Measurements from ENCODE around the gene GAREM2.
A peak's percentile ranks its signal among the peaks of the same experiment; 100 is the strongest.

The GAREM2 gene

GRCh38 chr2:26202981-26203490 lies 30.1 kb downstream of the GAREM2 start:
- no peak overlapping the region for H3K9ac ChIP-seq (ENCODE audit: low read length)
- no peak overlapping the region for H2BK5ac ChIP-seq (ENCODE audit: low read depth, low read length, poor library complexity)
- no peak overlapping the region for H4K91ac ChIP-seq (ENCODE audit: low read depth, low read length)
- H3K4me1 ChIP-seq (ENCODE audit: control insufficient read depth in 1 of 2, insufficient read depth in 2 of 2, low read length in 2 of 2), result no peaks in the 10 kb centered on the region
- H3K9me3 ChIP-seq (ENCODE audit: insufficient read depth, low read depth, low read length), result no peaks in the 10 kb centered on the region
- H3K27ac ChIP-seq (ENCODE audit: low read depth, low read length), result no peak overlapping the region
- H3K79me1 ChIP-seq (ENCODE audit: low read length), result no peaks in the 10 kb centered on the region
- WGBS (ENCODE audit: extremely low coverage, insufficient coverage, insufficient read length), result no CpG with 5 or more reads among the region's 1 CpG
- H3K27me3 ChIP-seq (ENCODE audit: insufficient read depth, low read length), result no peaks in the 10 kb centered on the region
- H3K14ac ChIP-seq (ENCODE audit: low read length), result no peak overlapping the region
- no peak overlapping the region for H3K4me3 ChIP-seq (ENCODE audit: low read depth, low read length)
- no peak overlapping the region for H2AK5ac ChIP-seq (ENCODE audit: low read length)
- no peak overlapping the region for H4K8ac ChIP-seq (ENCODE audit: low read depth, low read length)
- H3K4ac ChIP-seq (ENCODE audit: low read depth, low read length), result no peak overlapping the region
- no peak overlapping the region for H4K12ac ChIP-seq (ENCODE audit: low read depth, low read length)
- H2BK120ac ChIP-seq (ENCODE audit: insufficient read depth, low read length, poor library complexity), result no peak overlapping the region
- no peaks in the 10 kb centered on the region for H3K79me2 ChIP-seq (ENCODE audit: control insufficient read depth, insufficient read depth, low read length, poor library complexity)
- peaks cover 14 to 32% of the 10 kb centered on the region in 2 experiments for H3K36me3 ChIP-seq (ENCODE audit: control insufficient read depth in 1 of 2, insufficient read depth in 2 of 2, low read length in 2 of 2)
- no peak overlapping the region for H3K18ac ChIP-seq (ENCODE audit: low read length)
- H3K4me2 ChIP-seq (ENCODE audit: low read length), result no peak overlapping the region
- DNase-seq, result no peak
- H2AFZ ChIP-seq (ENCODE audit: insufficient read depth, low read length, poor library complexity), result no peak overlapping the region
- H3K23ac ChIP-seq (ENCODE audit: low read length), result no peak overlapping the region
- no peak overlapping the region for H2BK12ac ChIP-seq (ENCODE audit: low read length)

- H3K9me3 ChIP-seq (ENCODE audit: insufficient read depth, low read depth, low read length), result no peaks in the 10 kb centered on the region
- H3K36me3 ChIP-seq (ENCODE audit: control insufficient read depth in 1 of 2, insufficient read depth in 2 of 2, low read length in 2 of 2), result peaks cover 14 to 33% of the 10 kb centered on the region in 2 experiments
- H3K4me1 ChIP-seq (ENCODE audit: control insufficient read depth in 1 of 2, insufficient read depth in 2 of 2, low read length in 2 of 2), result no peaks in the 10 kb centered on the region
- H4K8ac ChIP-seq (ENCODE audit: low read depth, low read length), result no peak overlapping the region
- no CpG with 5 or more reads among the region's 7 CpGs for WGBS (ENCODE audit: extremely low coverage, insufficient coverage, insufficient read length)
- DNase-seq, result no peak
- H2BK5ac ChIP-seq (ENCODE audit: low read depth, low read length, poor library complexity), result no peak overlapping the region
- H2AFZ ChIP-seq (ENCODE audit: insufficient read depth, low read length, poor library complexity), result no peak overlapping the region
- H2BK12ac ChIP-seq (ENCODE audit: low read length), result no peak overlapping the region
- no peaks in the 10 kb centered on the region for H3K79me2 ChIP-seq (ENCODE audit: control insufficient read depth, insufficient read depth, low read length, poor library complexity)
- H3K27me3 ChIP-seq (ENCODE audit: insufficient read depth, low read length), result no peaks in the 10 kb centered on the region
- no peak overlapping the region for H3K14ac ChIP-seq (ENCODE audit: low read length)
- no peak overlapping the region for H2AK5ac ChIP-seq (ENCODE audit: low read length)
- no peak overlapping the region for H3K4me2 ChIP-seq (ENCODE audit: low read length)
- no peak overlapping the region for H4K91ac ChIP-seq (ENCODE audit: low read depth, low read length)
- no peaks in the 10 kb centered on the region for H3K79me1 ChIP-seq (ENCODE audit: low read length)
- no peak overlapping the region for H3K23ac ChIP-seq (ENCODE audit: low read length)
- no peak overlapping the region for H3K4ac ChIP-seq (ENCODE audit: low read depth, low read length)
- H3K27ac ChIP-seq (ENCODE audit: low read depth, low read length), result no peak overlapping the region
- H3K9ac ChIP-seq (ENCODE audit: low read length), result peak overlapping the region; percentile 80
- no peak overlapping the region for H4K12ac ChIP-seq (ENCODE audit: low read depth, low read length)
- no peak overlapping the region for H3K18ac ChIP-seq (ENCODE audit: low read length)
- no peak overlapping the region for H2BK120ac ChIP-seq (ENCODE audit: insufficient read depth, low read length, poor library complexity)
- H3K4me3 ChIP-seq (ENCODE audit: low read depth, low read length), result no peak overlapping the region
These were observed 31.0 kb downstream of the GAREM2 start for GRCh38 chr2:26203906-26204305.

GRCh38 chr2:26212011-26212410 lies 39.1 kb downstream of the GAREM2 start:
- Histone ChIP-seq H3K4me2 (ENCODE audit: low read length) (no peak overlapping the region), H3K79me2 (ENCODE audit: control insufficient read depth, insufficient read depth, low read length, poor library complexity) (no peaks in the 10 kb centered on the region), H3K18ac (ENCODE audit: low read length) (no peak overlapping the region), H4K8ac (ENCODE audit: low read depth, low read length) (no peak overlapping the region), H3K9ac (ENCODE audit: low read length) (no peak overlapping the region), H3K4me1 (ENCODE audit: control insufficient read depth in 1 of 2, insufficient read depth in 2 of 2, low read length in 2 of 2) (no peaks in the 10 kb centered on the region), H3K4me3 (ENCODE audit: low read depth, low read length) (no peak overlapping the region), H4K12ac (ENCODE audit: low read depth, low read length) (no peak overlapping the region), H3K9me3 (ENCODE audit: insufficient read depth, low read depth, low read length) (no peaks in the 10 kb centered on the region), H3K14ac (ENCODE audit: low read length) (no peak overlapping the region), H2BK120ac (ENCODE audit: insufficient read depth, low read length, poor library complexity) (no peak overlapping the region), H2BK12ac (ENCODE audit: low read length) (no peak overlapping the region), H2AFZ (ENCODE audit: insufficient read depth, low read length, poor library complexity) (no peak overlapping the region), H2AK5ac (ENCODE audit: low read length) (no peak overlapping the region), H2BK5ac (ENCODE audit: low read depth, low read length, poor library complexity) (no peak overlapping the region), H3K36me3 (ENCODE audit: control insufficient read depth in 1 of 2, insufficient read depth in 2 of 2, low read length in 2 of 2) (peaks cover 10 to 26% of the 10 kb centered on the region in 2 experiments), H3K27ac (ENCODE audit: low read depth, low read length) (no peak overlapping the region), H3K4ac (ENCODE audit: low read depth, low read length) (no peak overlapping the region), H3K79me1 (ENCODE audit: low read length) (no peaks in the 10 kb centered on the region), H3K27me3 (ENCODE audit: insufficient read depth, low read length) (no peaks in the 10 kb centered on the region), H3K23ac (ENCODE audit: low read length) (no peak overlapping the region), H4K91ac (ENCODE audit: low read depth, low read length) (no peak overlapping the region)
- DNase-seq, result no peak
- no CpG with 5 or more reads among the region's 5 CpGs for WGBS (ENCODE audit: extremely low coverage, insufficient coverage, insufficient read length)

GRCh38 chr2:26214759-26215158 lies 41.9 kb downstream of the GAREM2 start:
- no peak overlapping the region for H3K4me3 ChIP-seq (ENCODE audit: low read depth, low read length)
- no peak overlapping the region for H3K4me2 ChIP-seq (ENCODE audit: low read length)
- no peak overlapping the region for H2AFZ ChIP-seq (ENCODE audit: insufficient read depth, low read length, poor library complexity)
- H4K91ac ChIP-seq (ENCODE audit: low read depth, low read length), result no peak overlapping the region
- no peaks in the 10 kb centered on the region for H3K79me2 ChIP-seq (ENCODE audit: control insufficient read depth, insufficient read depth, low read length, poor library complexity)
- H3K4me1 ChIP-seq (ENCODE audit: control insufficient read depth in 1 of 2, insufficient read depth in 2 of 2, low read length in 2 of 2), result no peaks in the 10 kb centered on the region
- H2BK5ac ChIP-seq (ENCODE audit: low read depth, low read length, poor library complexity), result no peak overlapping the region
- no peak overlapping the region for H4K12ac ChIP-seq (ENCODE audit: low read depth, low read length)
- H2AK5ac ChIP-seq (ENCODE audit: low read length), result no peak overlapping the region
- H3K79me1 ChIP-seq (ENCODE audit: low read length), result no peaks in the 10 kb centered on the region
- DNase-seq, result no peak
- H3K36me3 ChIP-seq (ENCODE audit: control insufficient read depth in 1 of 2, insufficient read depth in 2 of 2, low read length in 2 of 2), result peaks cover 11 to 20% of the 10 kb centered on the region in 2 experiments
- H3K4ac ChIP-seq (ENCODE audit: low read depth, low read length), result no peak overlapping the region
- H3K14ac ChIP-seq (ENCODE audit: low read length), result no peak overlapping the region
- H3K9me3 ChIP-seq (ENCODE audit: insufficient read depth, low read depth, low read length), result no peaks in the 10 kb centered on the region
- H3K9ac ChIP-seq (ENCODE audit: low read length), result no peak overlapping the region
- H3K27ac ChIP-seq (ENCODE audit: low read depth, low read length), result no peak overlapping the region
- H2BK12ac ChIP-seq (ENCODE audit: low read length), result no peak overlapping the region
- no peak overlapping the region for H3K23ac ChIP-seq (ENCODE audit: low read length)
- no peak overlapping the region for H4K8ac ChIP-seq (ENCODE audit: low read depth, low read length)
- H2BK120ac ChIP-seq (ENCODE audit: insufficient read depth, low read length, poor library complexity), result no peak overlapping the region
- H3K27me3 ChIP-seq (ENCODE audit: insufficient read depth, low read length), result no peaks in the 10 kb centered on the region
- no CpG with 5 or more reads among the region's 1 CpG for WGBS (ENCODE audit: extremely low coverage, insufficient coverage, insufficient read length)
- no peak overlapping the region for H3K18ac ChIP-seq (ENCODE audit: low read length)

Data from trophoblast cell (in vitro differentiated cells and primary cell).